T-helper 1 cell treated with Interleukin-12 subunit alpha and Interleukin-12 subunit beta and Interleukin-4 antibody, amounts not matched to agents 30 μg/mL and 1 μg/mL, for 36 hours (primary cell): ENCODE results near the gene SCN9A.

Source experiments
- H3K27ac Mint-ChIP-seq: one replicate; pipeline ENCODE4 v1.8.0; 2021; ENCODE audit warnings: mild to moderate bottlenecking, mixed read lengths
- H3K27me3 Mint-ChIP-seq: one replicate; pipeline ENCODE4 v1.8.0; 2021; ENCODE audit warnings: low read depth, mixed read lengths
- H3K36me3 Mint-ChIP-seq: one replicate; pipeline ENCODE4 v1.8.0; 2021; ENCODE audit warnings: low read depth, mixed read lengths
- H3K4me1 Mint-ChIP-seq: one replicate; pipeline ENCODE4 v1.8.0; 2021; ENCODE audit warnings: low read depth, mixed read lengths
- H3K4me3 Mint-ChIP-seq: one replicate; pipeline ENCODE4 v1.8.0; 2021; ENCODE audit warnings: mild to moderate bottlenecking, moderate library complexity, mixed read lengths
- H3K9me3 Mint-ChIP-seq: one replicate; pipeline ENCODE4 v1.8.0; 2021; ENCODE audit warnings: mixed read lengths

The SCN9A gene

GRCh38 chr2:166388481-166389070, 12.8 kb upstream of the SCN9A start:
- Mint-ChIP-seq H3K27me3 (no peaks in the 10 kb centered on the region), H3K4me1 (no peaks in the 10 kb centered on the region), H3K4me3 (no peak overlapping the region), H3K36me3 (no peaks in the 10 kb centered on the region), H3K9me3 (no peaks in the 10 kb centered on the region), H3K27ac (no peak overlapping the region)

- H3K27me3 Mint-ChIP-seq, result peaks cover 5% of the 10 kb centered on the region
- no peaks in the 10 kb centered on the region for H3K4me1 Mint-ChIP-seq
- no peaks in the 10 kb centered on the region for H3K36me3 Mint-ChIP-seq
- H3K9me3 Mint-ChIP-seq, result no peaks in the 10 kb centered on the region
- H3K4me3 Mint-ChIP-seq, result no peak overlapping the region
- no peak overlapping the region for H3K27ac Mint-ChIP-seq
Measured at GRCh38 chr2:166385313-166385712, 9.6 kb upstream of the SCN9A start.

DNA sequence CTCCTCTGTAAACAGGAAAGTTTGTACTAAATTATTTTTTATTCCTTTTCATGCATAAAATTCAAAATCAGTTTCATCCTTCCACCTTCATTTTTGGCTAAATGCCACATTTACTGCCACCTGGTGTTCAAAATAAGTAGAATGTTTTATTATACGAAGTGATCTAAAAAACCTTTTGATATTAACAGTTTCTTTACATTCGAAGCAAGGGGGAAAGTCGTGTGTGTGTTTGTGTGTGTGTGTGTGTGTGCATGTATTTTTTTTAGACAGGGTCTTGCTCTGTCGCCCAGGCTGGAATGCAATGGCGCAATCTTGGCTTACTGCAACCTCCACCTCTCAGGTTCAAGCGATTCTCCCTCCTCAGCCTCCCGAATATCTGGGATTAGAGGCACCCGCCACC, 9.0 kb upstream of the SCN9A start:
- H3K27me3 Mint-ChIP-seq, result peaks cover 10% of the 10 kb centered on the region

DNA sequence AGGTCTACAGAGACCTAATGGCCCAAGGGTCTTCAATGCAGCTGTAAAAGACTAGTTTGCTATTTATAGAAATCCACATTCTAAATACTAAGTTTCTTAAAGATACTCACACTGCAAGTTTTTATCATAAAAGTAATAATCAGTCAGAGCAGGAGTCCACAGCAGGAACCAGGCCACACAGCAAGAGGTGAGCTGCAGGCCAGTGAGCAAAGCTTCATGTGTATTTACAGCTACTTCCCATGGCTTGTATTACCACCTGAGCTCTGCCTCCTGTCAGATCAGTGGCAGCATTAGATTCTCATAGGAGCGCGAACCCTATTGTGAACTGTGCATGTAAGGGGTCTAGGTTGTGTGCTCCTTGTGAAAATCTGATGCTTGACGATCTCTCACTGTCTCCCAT, 6.7 kb upstream of the SCN9A start:
- H3K27ac Mint-ChIP-seq, result no peak overlapping the region
- H3K4me1 Mint-ChIP-seq, result no peaks in the 10 kb centered on the region
- H3K9me3 Mint-ChIP-seq, result no peaks in the 10 kb centered on the region
- H3K36me3 Mint-ChIP-seq, result no peaks in the 10 kb centered on the region
- no peak overlapping the region for H3K4me3 Mint-ChIP-seq
- peaks cover 20% of the 10 kb centered on the region for H3K27me3 Mint-ChIP-seq

More for the DNA sequence above, 9.0 kb upstream of the SCN9A start:
- Mint-ChIP-seq H3K36me3 (no peaks in the 10 kb centered on the region), H3K4me3 (no peak overlapping the region), H3K27ac (no peak overlapping the region), H3K4me1 (no peaks in the 10 kb centered on the region), H3K9me3 (no peaks in the 10 kb centered on the region)

DNA sequence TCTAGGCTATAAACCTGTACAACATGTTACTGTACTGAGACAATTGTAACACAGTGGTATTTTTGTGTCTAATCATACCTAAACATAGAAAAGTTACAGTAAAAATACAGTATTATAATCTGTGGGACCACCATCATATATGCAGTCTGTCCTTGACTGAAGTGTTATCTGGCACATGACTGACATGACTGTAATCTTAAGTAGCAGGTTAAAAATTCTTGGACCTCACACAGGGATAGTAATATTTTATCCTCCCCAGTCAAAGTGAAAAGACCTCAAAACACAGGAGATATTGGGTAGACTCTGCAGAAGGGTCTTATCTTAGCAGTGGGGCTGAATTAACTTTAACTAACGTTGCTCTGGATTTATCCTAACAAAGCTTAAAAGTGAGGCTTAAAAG, 4.9 kb upstream of the SCN9A start:
- Mint-ChIP-seq H3K9me3 (no peaks in the 10 kb centered on the region), H3K27ac (no peak overlapping the region), H3K4me1 (peaks cover 3% of the 10 kb centered on the region), H3K36me3 (no peaks in the 10 kb centered on the region), H3K27me3 (peaks cover 35% of the 10 kb centered on the region), H3K4me3 (no peak overlapping the region)

GRCh38 chr2:166376873-166377272, 1.1 kb upstream of the SCN9A start:
- Mint-ChIP-seq H3K27ac (no peak overlapping the region), H3K27me3 (peaks cover 57% of the 10 kb centered on the region), H3K4me3 (no peak overlapping the region), H3K9me3 (no peaks in the 10 kb centered on the region), H3K4me1 (peaks cover 13% of the 10 kb centered on the region), H3K36me3 (no peaks in the 10 kb centered on the region)

DNA sequence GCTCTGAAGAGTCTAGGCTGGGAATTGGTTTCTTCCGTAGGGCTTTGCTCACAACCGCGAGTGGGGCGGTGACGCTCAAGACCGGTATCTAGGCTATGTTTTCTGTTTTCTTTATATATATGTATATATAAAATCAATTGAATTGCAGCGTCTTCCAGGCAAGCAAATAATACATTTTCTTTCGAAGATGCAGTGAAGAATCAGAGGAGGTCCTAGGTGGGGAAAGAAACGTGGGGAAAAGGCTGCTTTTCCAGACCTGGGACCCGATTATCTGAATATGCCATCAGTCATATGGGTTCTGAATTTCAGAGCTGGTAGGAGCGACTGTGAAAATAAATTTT, 714 bp upstream of the SCN9A start:
- no peaks in the 10 kb centered on the region for H3K9me3 Mint-ChIP-seq
- H3K27ac Mint-ChIP-seq, result no peak overlapping the region
- H3K4me1 Mint-ChIP-seq, result peaks cover 13% of the 10 kb centered on the region
- H3K4me3 Mint-ChIP-seq, result peak overlapping the region; percentile 81
- H3K36me3 Mint-ChIP-seq, result no peaks in the 10 kb centered on the region
- peaks cover 57% of the 10 kb centered on the region for H3K27me3 Mint-ChIP-seq

- Mint-ChIP-seq H3K27me3 (peaks cover 55% of the 10 kb centered on the region), H3K4me3 (peak overlapping the region; percentile 81), H3K27ac (peak overlapping the region; percentile 4), H3K4me1 (peaks cover 13% of the 10 kb centered on the region), H3K36me3 (no peaks in the 10 kb centered on the region), H3K9me3 (no peaks in the 10 kb centered on the region)
Measured at GRCh38 chr2:166375195-166375735, 479 bp downstream of the SCN9A start.

DNA sequence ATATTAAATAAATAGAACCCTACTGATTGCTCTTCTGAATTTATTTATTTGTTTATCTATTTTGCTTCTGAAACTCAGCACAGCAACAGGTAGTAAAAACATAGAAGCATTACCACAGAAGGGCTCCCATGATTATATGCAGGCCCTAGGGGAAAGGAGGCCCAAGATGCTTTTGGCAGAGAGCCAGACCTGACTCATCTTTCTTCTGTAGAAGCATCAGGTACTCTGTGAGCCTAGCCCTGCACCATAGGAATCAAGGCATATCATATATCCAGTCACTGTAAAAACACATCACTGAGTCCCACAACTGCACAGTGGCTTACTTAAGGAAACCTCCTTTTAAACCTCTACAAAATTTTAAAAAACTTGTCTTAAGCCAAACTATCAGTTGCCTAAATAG, 1.8 kb downstream of the SCN9A start:
- H3K27me3 Mint-ChIP-seq, result peaks cover 48% of the 10 kb centered on the region
- H3K4me3 Mint-ChIP-seq, result no peak overlapping the region
- H3K4me1 Mint-ChIP-seq, result peaks cover 13% of the 10 kb centered on the region
- no peaks in the 10 kb centered on the region for H3K36me3 Mint-ChIP-seq
- H3K27ac Mint-ChIP-seq, result no peak overlapping the region
- H3K9me3 Mint-ChIP-seq, result no peaks in the 10 kb centered on the region

GRCh38 chr2:166373539-166373938, 2.2 kb downstream of the SCN9A start:
- Mint-ChIP-seq H3K4me1 (peaks cover 13% of the 10 kb centered on the region), H3K36me3 (no peaks in the 10 kb centered on the region), H3K4me3 (no peak overlapping the region), H3K9me3 (no peaks in the 10 kb centered on the region), H3K27me3 (peaks cover 48% of the 10 kb centered on the region), H3K27ac (no peak overlapping the region)

DNA sequence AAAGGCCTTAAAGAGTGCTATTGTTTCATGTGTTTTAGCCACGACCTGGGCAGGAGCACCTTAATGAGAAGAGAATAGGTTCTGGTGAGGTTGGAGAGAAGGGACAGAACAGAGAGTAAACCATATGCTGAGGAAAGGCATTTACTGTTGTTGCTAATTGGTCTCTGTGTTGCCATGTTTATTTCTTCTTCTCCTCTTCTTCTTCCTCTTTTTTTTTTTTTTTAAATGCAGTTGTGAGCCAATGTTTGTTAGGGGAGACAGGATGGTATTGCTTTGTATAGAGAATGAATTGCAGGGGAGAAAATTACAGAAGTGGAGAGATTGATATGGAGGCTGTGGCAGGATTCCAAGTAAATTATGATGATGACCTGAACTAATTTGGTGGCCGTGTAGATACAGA, 2.6 kb downstream of the SCN9A start:
- Mint-ChIP-seq H3K4me3 (no peak overlapping the region), H3K36me3 (no peaks in the 10 kb centered on the region), H3K9me3 (no peaks in the 10 kb centered on the region), H3K4me1 (peaks cover 13% of the 10 kb centered on the region), H3K27me3 (peaks cover 46% of the 10 kb centered on the region), H3K27ac (no peak overlapping the region)

- Mint-ChIP-seq H3K36me3 (no peaks in the 10 kb centered on the region), H3K27me3 (peaks cover 38% of the 10 kb centered on the region), H3K4me1 (peaks cover 13% of the 10 kb centered on the region), H3K27ac (no peak overlapping the region), H3K9me3 (no peaks in the 10 kb centered on the region), H3K4me3 (no peak overlapping the region)
Measured at GRCh38 chr2:166372046-166372445, 3.7 kb downstream of the SCN9A start.

DNA sequence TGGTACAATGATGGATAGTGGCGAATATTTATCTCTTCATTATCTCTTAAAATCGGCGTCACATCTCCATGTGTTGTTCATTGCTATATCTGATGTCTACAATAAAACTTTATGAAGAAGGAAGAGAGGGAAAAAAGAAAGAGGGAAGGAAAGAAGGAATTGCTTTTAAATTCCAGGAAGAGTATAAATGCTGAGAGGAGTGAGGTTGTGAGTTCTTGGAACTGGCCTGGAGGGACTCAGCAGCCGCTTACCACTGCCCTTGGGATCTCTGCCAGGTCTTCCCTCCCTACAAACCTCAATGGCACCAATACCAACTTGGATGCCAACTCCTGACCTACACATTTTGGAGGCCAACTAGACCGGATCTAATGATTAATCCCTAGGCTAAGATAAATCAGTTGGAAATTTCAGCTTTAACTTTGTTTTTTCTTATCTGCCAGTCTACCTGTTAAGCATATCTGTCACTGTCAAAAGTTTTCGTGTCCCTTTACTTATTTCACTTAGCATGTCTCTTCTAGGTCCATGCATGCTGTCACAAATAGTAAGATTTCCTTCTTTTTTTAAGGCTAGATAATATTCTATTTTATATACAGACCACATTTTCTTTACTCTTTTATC, 9.8 kb downstream of the SCN9A start:
- no peak overlapping the region for H3K4me3 Mint-ChIP-seq
- H3K27ac Mint-ChIP-seq, result no peak overlapping the region
- H3K4me1 Mint-ChIP-seq, result no peaks in the 10 kb centered on the region
- no peaks in the 10 kb centered on the region for H3K9me3 Mint-ChIP-seq
- H3K27me3 Mint-ChIP-seq, result peaks cover 6% of the 10 kb centered on the region
- H3K36me3 Mint-ChIP-seq, result no peaks in the 10 kb centered on the region

- Mint-ChIP-seq H3K36me3 (no peaks in the 10 kb centered on the region), H3K9me3 (no peaks in the 10 kb centered on the region), H3K4me3 (no peak overlapping the region), H3K27me3 (peaks cover 6% of the 10 kb centered on the region), H3K27ac (no peak overlapping the region), H3K4me1 (no peaks in the 10 kb centered on the region)
Measured at GRCh38 chr2:166365239-166365638, 10.5 kb downstream of the SCN9A start.

DNA sequence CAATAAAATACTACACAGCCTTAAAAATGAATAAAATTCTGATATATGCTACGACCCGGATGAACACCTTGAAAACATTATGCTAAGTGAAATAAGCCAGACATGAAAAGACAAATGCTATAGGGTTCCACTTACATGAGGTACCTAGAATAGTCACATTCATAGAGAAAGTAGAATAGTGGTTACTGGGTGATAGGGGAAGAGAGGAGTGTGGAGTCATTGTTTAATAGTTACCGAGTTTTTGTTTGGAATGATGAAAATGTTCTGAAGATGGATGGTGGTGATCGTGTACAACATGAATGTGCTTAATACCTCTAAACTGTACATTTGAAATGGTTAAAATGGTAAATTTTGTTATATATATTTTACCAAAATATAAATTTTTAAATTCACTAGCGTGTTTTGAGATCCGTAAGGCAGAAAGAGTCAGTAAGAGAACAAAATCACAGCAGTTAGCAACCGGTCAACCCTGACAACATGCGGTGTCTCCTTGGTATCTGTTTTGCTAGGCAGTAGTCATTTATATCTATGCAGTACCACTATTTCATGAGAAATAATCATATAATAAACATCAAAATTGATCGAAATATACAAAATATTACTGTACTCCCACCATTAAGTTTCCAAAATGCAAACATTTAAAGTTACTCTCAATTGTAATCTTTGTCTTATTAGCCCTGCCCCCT, 11.1 kb downstream of the SCN9A start:
- no peaks in the 10 kb centered on the region for H3K4me1 Mint-ChIP-seq
- H3K4me3 Mint-ChIP-seq, result no peak overlapping the region
- no peak overlapping the region for H3K27ac Mint-ChIP-seq
- no peaks in the 10 kb centered on the region for H3K36me3 Mint-ChIP-seq
- H3K9me3 Mint-ChIP-seq, result no peaks in the 10 kb centered on the region
- H3K27me3 Mint-ChIP-seq, result peaks cover 6% of the 10 kb centered on the region
